Neural progenitor cell (in vitro differentiated cells): ENCODE measurements around the gene MAPK4. TPM values are rescaled to one million over a fixed set of nuclear protein-coding genes. Genes with fewer than 3 reads are reported as not detected.

Experiments used
- DNase-seq: peaks from one replicate; pipeline ENCODE4 v3.0.0-alpha.2; 2016; ENCODE audit warnings: low spot score
- H2AFZ ChIP-seq: fragments of 200-600 bp; sonication (generic); replicated peaks from 2 replicates; pipeline ENCODE4 v1.6.1; 2016; ENCODE audit warnings: antibody characterized with exemption
- H3F3A ChIP-seq: fragments of 200-600 bp; sonication (generic); 2 replicates; pipeline ENCODE4 v1.6.1; 2016; ENCODE audit warnings: antibody characterized with exemption, low read depth
- H3K27ac ChIP-seq: fragments of 200-600 bp; sonication (generic); 2 replicates; pipeline ENCODE4 v1.5.1; 2016; ENCODE audit warnings: mild to moderate bottlenecking
- H3K27me3 ChIP-seq: fragments of 200-600 bp; sonication (generic); 2 replicates; pipeline ENCODE4 v1.6.1; 2016; ENCODE audit warnings: mild to moderate bottlenecking, moderate library complexity
- H3K36me3 ChIP-seq: fragments of 200-600 bp; sonication (generic); 2 replicates; pipeline ENCODE4 v1.5.1; 2016
- H3K4me1 ChIP-seq: fragments of 200-600 bp; sonication (generic); 2 replicates; pipeline ENCODE4 v1.6.1; 2016; ENCODE audit warnings: mixed run types
- H3K4me2 ChIP-seq: fragments of 200-600 bp; sonication (generic); 2 replicates; pipeline ENCODE4 v1.6.1; 2016
- H3K4me3 ChIP-seq: fragments of 200-600 bp; sonication (generic); 2 replicates; pipeline ENCODE4 v1.5.1; 2016
- H3K79me2 ChIP-seq: fragments of 200-600 bp; sonication (generic); 2 replicates; pipeline ENCODE4 v1.6.1; 2016; ENCODE audit warnings: low read depth
- H3K9ac ChIP-seq: fragments of 200-600 bp; sonication (generic); 2 replicates; pipeline ENCODE4 v1.6.1; 2016
- H3K9me3 ChIP-seq: fragments of 200-600 bp; sonication (generic); 2 replicates; pipeline ENCODE4 v1.5.1; 2016; ENCODE audit warnings: low read depth
- H4K20me1 ChIP-seq: fragments of 200-600 bp; sonication (generic); 2 replicates; pipeline ENCODE4 v1.6.1; 2016; ENCODE audit warnings: low read depth
- H3K27ac Mint-ChIP-seq: 3 replicates; pipeline ENCODE4 v1.8.0; 2021; ENCODE audit warnings: mixed read lengths
- H3K27me3 Mint-ChIP-seq: 2 replicates; pipeline ENCODE4 v1.8.0; 2022; ENCODE audit warnings: low read depth, mild to moderate bottlenecking, inconsistent platforms, moderate library complexity, mixed read lengths; ENCODE audit not compliant: insufficient read depth
- H3K36me3 Mint-ChIP-seq: 3 replicates; pipeline ENCODE4 v1.8.0; 2021; ENCODE audit warnings: mixed read lengths
- H3K4me1 Mint-ChIP-seq: 3 replicates; pipeline ENCODE4 v1.8.0; 2021; ENCODE audit warnings: mixed read lengths
- H3K4me3 Mint-ChIP-seq: 3 replicates; pipeline ENCODE4 v1.8.0; 2021; ENCODE audit warnings: mild to moderate bottlenecking, moderate library complexity, mixed read lengths
- H3K9me3 Mint-ChIP-seq: 3 replicates; pipeline ENCODE4 v1.8.0; 2020; ENCODE audit warnings: mixed read lengths
- CTCF ChIP-seq: fragments of 200-600 bp; sonication (generic); IDR thresholded peaks from 2 replicates; pipeline ENCODE4 v1.5.1; 2017; ENCODE audit warnings: antibody characterized with exemption, mild to moderate bottlenecking
- EZH2 ChIP-seq: fragments of 200-600 bp; sonication (generic); IDR thresholded peaks from 2 replicates; pipeline ENCODE4 v1.6.1; 2017; ENCODE audit warnings: antibody characterized with exemption, mild to moderate bottlenecking, moderate library complexity
- EZH2phosphoT487 ChIP-seq: fragments of 200-600 bp; sonication (generic); IDR thresholded peaks from 2 replicates; pipeline ENCODE4 v1.6.1; 2017; ENCODE audit warnings: antibody characterized with exemption
- total RNA-seq: library from RNA; depleted of rRNA; stranded (reverse); fragments of >200 nt; gene quantifications from 2 replicates; pipeline ENCODE4 v1.2.3, GENCODE V29; 2015; ENCODE audit warnings: low replicate concordance

The MAPK4 gene
- total RNA-seq, 1 donor from 2014 or later, result 7.0 TPM

- Histone ChIP-seq H3K27me3 (no peaks in the 10 kb centered on the region), H3K27ac (no peak overlapping the region), H4K20me1 (no peaks in the 10 kb centered on the region), H3K79me2 (no peaks in the 10 kb centered on the region), H3K4me1 (peaks cover 12% of the 10 kb centered on the region), H3K9me3 (no peaks in the 10 kb centered on the region), H2AFZ (no peak overlapping the region), H3K4me2 (no peak overlapping the region), H3K36me3 (no peaks in the 10 kb centered on the region), H3K4me3 (no peak overlapping the region), H3K9ac (no peak overlapping the region), H3F3A (no peaks in the 10 kb centered on the region)
- peaks cover 7% of the 10 kb centered on the region for H3K9me3 Mint-ChIP-seq
- peaks cover 2% of the 10 kb centered on the region for H3K27me3 Mint-ChIP-seq
- H3K4me3 Mint-ChIP-seq, result no peak overlapping the region
- TF ChIP-seq EZH2 (no peak), EZH2phosphoT487 (no peak), CTCF (no peak)
- no peak for DNase-seq
- no peak overlapping the region for H3K27ac Mint-ChIP-seq
- H3K36me3 Mint-ChIP-seq, result peaks cover 12% of the 10 kb centered on the region
- peaks cover 15% of the 10 kb centered on the region for H3K4me1 Mint-ChIP-seq
Measured at GRCh38 chr18:50582500-50582899, 22.6 kb downstream of the MAPK4 start.

GRCh38 chr18:50586710-50587109 lies 26.8 kb downstream of the MAPK4 start:
- Mint-ChIP-seq H3K9me3 (peaks cover 18% of the 10 kb centered on the region), H3K4me1 (peaks cover 10% of the 10 kb centered on the region), H3K27ac (no peak overlapping the region), H3K36me3 (peaks cover 4% of the 10 kb centered on the region), H3K27me3 (peaks cover 2% of the 10 kb centered on the region), H3K4me3 (no peak overlapping the region)
- no peaks in the 10 kb centered on the region for H3K4me1 ChIP-seq
- no peaks in the 10 kb centered on the region for H3K36me3 ChIP-seq
- H2AFZ ChIP-seq, result no peak overlapping the region
- H3K27ac ChIP-seq, result no peak overlapping the region
- no peak overlapping the region for H3K4me2 ChIP-seq
- H3K27me3 ChIP-seq, result no peaks in the 10 kb centered on the region
- H3K79me2 ChIP-seq, result no peaks in the 10 kb centered on the region
- H3K9ac ChIP-seq, result no peak overlapping the region
- no peaks in the 10 kb centered on the region for H3F3A ChIP-seq
- H4K20me1 ChIP-seq, result no peaks in the 10 kb centered on the region
- no peaks in the 10 kb centered on the region for H3K9me3 ChIP-seq
- H3K4me3 ChIP-seq, result no peak overlapping the region
- TF ChIP-seq EZH2phosphoT487 (no peak), EZH2 (no peak), CTCF (peak; percentile 61)
- no peak for DNase-seq

- no peak overlapping the region for H3K4me3 Mint-ChIP-seq
- no peak overlapping the region for H3K4me2 ChIP-seq
- H3K9ac ChIP-seq, result no peak overlapping the region
- no peak for DNase-seq
- H3K27ac Mint-ChIP-seq, result no peak overlapping the region
- no peaks in the 10 kb centered on the region for H3K27me3 ChIP-seq
- H3K4me1 ChIP-seq, result peaks cover 6% of the 10 kb centered on the region
- TF ChIP-seq EZH2phosphoT487 (no peak), CTCF (no peak), EZH2 (no peak)
- H3K36me3 ChIP-seq, result no peaks in the 10 kb centered on the region
- H3K79me2 ChIP-seq, result no peaks in the 10 kb centered on the region
- H3K4me1 Mint-ChIP-seq, result peaks cover 10% of the 10 kb centered on the region
- peaks cover 2% of the 10 kb centered on the region for H3K27me3 Mint-ChIP-seq
- H3F3A ChIP-seq, result no peaks in the 10 kb centered on the region
- no peaks in the 10 kb centered on the region for H3K9me3 ChIP-seq
- H3K27ac ChIP-seq, result no peak overlapping the region
- no peak overlapping the region for H2AFZ ChIP-seq
- H3K36me3 Mint-ChIP-seq, result peaks cover 6% of the 10 kb centered on the region
- peaks cover 20% of the 10 kb centered on the region for H3K9me3 Mint-ChIP-seq
- no peak overlapping the region for H3K4me3 ChIP-seq
- H4K20me1 ChIP-seq, result no peaks in the 10 kb centered on the region
Measured at GRCh38 chr18:50590593-50590992, 30.7 kb downstream of the MAPK4 start.
